ENCODE measurements around the gene PTGER1.

DNA sequence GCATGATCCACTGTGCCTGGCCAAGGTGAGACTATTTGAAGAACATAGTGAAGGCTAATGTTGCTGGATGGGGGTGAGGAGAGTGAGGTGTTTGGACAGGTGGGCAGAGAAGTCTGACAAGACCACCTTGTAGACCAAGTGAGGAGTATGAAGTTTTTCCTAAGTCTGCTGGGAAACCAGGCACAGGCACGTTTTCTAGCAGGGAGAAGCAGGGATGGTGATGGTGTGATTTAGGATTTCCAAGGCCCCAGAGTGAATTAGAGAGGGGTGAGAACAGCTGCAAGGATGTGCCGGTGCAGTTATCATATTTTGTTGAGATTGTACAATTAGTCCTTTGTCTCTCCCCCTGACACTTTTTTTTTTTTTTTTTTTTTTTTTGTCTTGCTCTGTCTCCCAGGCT is 47.7 kb downstream of the PTGER1 start:
- TF ChIP-seq, protein P1, sequence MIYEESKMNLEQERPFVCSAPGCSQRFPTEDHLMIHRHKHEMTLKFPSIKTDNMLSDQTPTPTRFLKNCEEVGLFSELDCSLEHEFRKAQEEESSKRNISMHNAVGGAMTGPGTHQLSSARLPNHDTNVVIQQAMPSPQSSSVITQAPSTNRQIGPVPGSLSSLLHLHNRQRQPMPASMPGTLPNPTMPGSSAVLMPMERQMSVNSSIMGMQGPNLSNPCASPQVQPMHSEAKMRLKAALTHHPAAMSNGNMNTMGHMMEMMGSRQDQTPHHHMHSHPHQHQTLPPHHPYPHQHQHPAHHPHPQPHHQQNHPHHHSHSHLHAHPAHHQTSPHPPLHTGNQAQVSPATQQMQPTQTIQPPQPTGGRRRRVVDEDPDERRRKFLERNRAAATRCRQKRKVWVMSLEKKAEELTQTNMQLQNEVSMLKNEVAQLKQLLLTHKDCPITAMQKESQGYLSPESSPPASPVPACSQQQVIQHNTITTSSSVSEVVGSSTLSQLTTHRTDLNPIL (CRISPR knock-in tag; IDR thresholded peaks at IDR 0.05; ENCODE audit: low read depth): no peak
- TF ChIP-seq ESRRG (CRISPR knock-in tag; IDR thresholded peaks at IDR 0.05): no peak
- no peak for TF ChIP-seq BACH2 (CRISPR knock-in tag; IDR thresholded peaks at IDR 0.05; ENCODE audit: borderline replicate concordance)
- no peak for TF ChIP-seq ZFP3 (CRISPR knock-in tag; IDR thresholded peaks at IDR 0.05)
- no peak for TF ChIP-seq SNAI2 (CRISPR knock-in tag; IDR thresholded peaks at IDR 0.05)

All from SK-N-SH treated with all-trans-retinoic acid at 6 μM for 48 hours (cell line).